GM18870 (cell line): ENCODE data around the gene MARK3.
A peak's percentile ranks its signal among the peaks of the same experiment; 100 is the strongest.

ENCODE experiments used
- ATAC-seq: cut with Tn5 transposase; IDR thresholded peaks from one replicate; pipeline ENCODE4 v1.9.1; 2021; ENCODE audit warnings: moderate library complexity; ENCODE audit not compliant: unreplicated experiment

MARK3 gene

DNA sequence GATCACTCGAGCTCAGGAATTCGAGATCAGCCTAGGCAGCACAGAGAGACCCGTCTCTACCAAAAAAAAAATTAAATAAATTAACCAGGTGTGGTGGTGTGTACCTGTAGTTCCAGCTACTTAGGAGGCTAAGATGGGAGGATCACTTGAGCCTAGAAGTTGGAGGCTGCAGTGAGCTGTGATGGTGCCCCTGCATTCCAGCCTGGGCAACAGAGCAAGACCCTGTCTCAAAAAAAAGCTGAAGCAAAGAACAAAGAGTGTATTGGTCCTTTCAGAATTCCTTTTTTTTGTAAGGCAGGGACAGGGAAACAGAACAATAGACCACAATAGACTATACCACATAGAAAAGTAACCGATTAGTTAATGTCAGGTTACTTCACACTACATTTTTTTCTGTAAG is 47.4 kb downstream of the MARK3 start:
- ATAC-seq = no peak

DNA sequence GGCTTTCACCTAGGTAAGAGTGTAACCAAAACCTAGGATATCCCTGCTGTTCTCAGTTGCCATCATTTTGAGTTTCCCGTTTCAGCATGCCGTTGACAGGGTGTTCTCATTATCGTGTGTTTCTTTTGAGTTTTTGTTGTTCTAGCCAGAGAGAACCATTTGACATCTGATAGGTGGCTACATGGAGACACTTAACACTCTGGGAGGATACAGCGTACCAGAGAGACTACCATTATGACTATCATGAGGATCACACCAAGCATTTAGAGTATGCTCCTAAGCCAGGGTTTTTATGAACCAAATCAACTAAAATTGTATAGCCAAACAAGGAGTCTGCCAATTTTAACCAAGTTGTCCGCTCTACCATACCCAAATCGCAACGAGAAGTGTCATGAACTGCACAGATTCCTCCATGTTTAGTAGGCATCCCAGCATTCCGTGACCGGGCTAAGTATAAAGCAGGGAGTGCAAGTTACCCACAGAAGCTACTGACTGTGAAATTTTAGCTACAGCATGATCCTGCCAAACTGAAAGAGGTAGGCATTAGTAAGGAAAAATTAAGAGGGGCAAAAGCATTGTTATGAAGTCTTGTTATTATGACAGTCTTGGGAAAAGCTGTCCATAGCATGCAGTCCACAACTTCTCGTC is 48.8 kb downstream of the MARK3 start:
- ATAC-seq = no peak

- no peak for ATAC-seq
Measured at GRCh38 chr14:103434868-103435442, 49.7 kb downstream of the MARK3 start.

GRCh38 chr14:103436533-103436932 is 51.3 kb downstream of the MARK3 start:
- ATAC-seq = no peak

DNA sequence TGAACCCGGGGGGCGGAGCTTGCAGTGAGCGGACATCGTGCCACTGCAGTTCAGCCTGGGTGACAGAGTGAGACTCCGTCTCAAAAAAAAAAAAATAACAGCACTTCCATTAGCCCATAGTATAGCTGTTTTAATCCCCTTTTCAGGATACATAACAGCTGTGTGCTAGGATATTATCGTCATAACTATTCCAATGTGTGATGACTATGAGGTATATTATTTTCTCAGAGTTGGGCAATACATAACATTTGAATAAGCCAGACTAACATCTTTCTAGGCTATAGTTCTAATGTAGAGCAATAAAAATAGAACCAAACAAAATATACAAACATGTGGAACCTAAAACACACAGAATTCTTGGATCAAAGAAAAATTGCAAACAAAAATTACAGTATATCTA is 57.1 kb downstream of the MARK3 start:
- no peak for ATAC-seq

GRCh38 chr14:103443111-103443510 is 57.9 kb downstream of the MARK3 start:
- no peak for ATAC-seq

DNA sequence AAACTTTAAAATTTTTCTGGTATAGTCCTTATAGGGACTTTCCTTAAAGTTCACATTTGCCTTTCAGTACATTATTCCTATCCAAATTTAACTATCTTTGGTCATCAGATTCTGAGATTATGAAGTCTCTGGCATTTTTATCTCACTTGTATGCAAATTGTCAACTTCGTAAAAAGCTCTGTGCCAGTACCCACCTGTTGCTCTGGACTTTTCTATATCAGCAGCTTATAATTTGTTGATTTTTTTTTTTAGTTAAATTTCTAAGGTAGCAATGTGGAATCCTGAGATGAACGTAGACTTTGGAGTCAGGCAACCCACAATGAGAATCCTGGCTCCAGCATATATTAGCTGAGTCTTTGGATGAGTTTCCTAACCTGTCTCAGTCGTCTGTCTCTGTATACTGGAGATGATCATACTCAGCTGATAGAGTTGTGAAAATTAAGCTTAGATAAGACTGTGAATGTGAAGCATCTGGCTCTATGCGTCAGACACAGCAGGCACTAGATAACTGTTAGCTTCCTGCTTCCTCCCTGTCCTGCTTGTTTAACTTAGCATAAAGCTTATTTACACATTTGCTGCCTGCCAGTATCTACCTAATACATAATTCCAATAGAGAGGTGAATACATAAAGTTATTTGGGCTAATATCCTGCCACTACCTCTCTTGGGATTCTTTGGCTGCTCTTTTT is 59.8 kb downstream of the MARK3 start:
- no peak for ATAC-seq

- no peak for ATAC-seq
Measured at GRCh38 chr14:103445806-103446205, 60.6 kb downstream of the MARK3 start.

DNA sequence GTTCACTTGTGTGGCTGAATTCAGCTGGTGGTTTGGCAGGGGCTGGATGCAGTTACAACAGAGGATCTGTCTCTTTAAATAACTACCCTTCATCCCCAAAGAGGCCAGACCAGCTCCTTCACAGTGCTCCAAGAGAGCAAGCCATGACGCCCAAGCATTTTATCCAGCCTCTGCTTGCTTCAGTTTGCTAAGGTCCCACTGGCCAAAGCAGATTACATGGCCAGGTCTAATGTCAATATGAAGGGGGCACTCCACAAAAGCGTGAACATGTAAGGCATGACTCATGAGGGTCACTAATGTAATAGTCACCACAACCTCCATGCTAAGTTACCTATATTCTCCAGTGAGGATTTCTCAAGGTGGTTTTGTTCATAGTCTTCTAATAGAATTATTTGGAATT is 62.9 kb downstream of the MARK3 start:
- no peak for ATAC-seq

- no peak for ATAC-seq
Measured at GRCh38 chr14:103449634-103450161, 64.5 kb downstream of the MARK3 start.

- no peak for ATAC-seq
Measured at GRCh38 chr14:103450416-103450815, 65.2 kb downstream of the MARK3 start.

DNA sequence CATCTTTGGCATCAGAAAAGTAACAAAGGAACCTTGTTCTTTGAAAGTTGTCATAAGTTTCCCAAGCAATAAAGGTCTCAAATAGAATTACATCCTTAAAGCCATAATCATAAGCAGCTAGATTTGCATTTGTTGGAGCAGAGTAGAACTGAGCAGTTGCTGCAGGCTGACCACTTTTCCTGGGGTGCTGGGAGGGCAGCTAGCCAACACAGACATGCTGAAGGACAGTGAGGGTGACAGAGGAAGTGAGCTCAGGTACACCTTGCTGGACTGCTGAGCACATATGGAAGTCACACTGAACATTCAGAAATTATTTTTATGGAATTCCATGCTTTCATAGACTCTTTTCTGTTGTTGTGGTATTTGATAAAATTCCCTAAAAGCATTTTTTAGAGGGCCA is 66.2 kb downstream of the MARK3 start:
- ATAC-seq = no peak

GRCh38 chr14:103453791-103454190 is 68.6 kb downstream of the MARK3 start:
- no peak for ATAC-seq

- ATAC-seq = no peak
Measured at GRCh38 chr14:103456167-103456835, 71.1 kb downstream of the MARK3 start.

DNA sequence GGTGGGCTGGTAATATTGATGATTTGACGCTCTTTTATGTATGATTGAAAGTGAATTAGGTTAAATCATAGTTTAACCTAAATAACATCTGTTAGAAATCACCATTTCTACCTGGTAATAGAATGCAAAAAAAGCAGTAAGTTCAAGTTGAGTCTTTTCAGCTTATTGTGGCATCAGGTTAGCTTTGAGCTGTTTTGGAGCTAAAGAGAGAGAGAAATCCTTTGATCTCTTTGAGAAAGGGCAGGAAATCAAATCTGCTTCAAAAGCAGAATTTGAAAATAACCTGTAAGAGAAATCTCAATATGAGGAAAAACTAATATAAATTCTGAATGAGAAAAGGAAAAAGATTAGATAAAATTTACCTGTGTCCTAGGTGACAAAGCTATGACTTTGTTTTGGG is 75.2 kb downstream of the MARK3 start:
- ATAC-seq = no peak

DNA sequence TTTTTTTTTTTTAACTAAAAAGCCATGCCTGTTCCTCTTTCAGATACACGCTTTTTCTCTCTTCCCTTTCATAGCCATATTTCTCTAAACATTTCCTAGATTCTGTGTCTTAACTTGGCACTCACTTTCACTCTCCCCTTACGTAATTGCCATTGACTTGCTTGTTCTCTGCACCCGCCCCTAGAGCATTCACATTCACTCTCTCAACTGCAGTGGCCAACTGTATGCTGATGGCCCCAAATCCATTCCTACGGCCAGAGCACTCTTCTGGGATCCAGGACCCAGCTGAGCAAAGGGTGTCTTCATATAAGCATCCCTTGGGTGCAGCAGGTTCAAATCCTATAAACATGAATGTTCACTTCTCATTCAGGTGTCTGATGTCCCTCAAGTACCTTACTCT is 77.9 kb downstream of the MARK3 start:
- no peak for ATAC-seq

DNA sequence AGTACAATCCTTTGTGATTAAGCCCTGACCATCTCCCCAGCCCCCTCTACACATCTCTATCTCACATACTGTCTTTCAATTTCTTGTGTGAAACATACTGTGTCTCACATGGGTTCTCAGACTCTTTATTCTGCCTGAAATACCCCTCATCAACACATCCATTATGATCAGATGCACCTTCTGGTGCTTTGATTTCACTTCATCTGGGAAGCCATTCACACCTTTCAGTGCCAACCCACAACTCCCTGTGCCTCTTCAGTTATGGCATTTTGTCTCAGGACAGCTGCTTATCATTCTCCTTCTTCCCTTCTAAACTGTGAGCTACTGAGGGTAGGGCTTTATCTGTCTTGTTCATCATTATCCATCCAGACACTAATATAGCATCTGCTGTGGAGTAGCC is 78.6 kb downstream of the MARK3 start:
- no peak for ATAC-seq

DNA sequence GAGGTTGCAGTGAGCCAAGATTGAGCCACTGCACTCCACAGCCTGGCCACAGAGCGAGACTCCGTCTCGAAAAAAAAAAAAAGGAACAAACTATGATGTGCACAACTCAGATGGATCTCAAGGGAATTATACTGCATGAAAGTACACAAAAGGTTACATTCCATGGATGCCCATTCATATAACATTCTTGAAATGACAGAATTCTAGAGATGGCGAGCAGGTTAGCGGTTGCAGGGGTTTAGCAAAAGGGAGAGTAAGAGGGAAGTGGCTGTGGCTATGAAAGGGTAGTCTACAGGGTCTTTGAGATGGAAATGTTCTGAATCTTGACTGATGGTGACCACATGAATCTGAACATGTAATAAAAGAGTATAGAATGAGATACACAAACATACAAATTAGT is 87.7 kb downstream of the MARK3 start:
- ATAC-seq = no peak

GRCh38 chr14:103474893-103475292 is 89.7 kb downstream of the MARK3 start:
- ATAC-seq = no peak

- no peak for ATAC-seq
Measured at GRCh38 chr14:103476065-103476464, 90.8 kb downstream of the MARK3 start.

GRCh38 chr14:103476631-103477030 is 91.4 kb downstream of the MARK3 start:
- no peak for ATAC-seq

DNA sequence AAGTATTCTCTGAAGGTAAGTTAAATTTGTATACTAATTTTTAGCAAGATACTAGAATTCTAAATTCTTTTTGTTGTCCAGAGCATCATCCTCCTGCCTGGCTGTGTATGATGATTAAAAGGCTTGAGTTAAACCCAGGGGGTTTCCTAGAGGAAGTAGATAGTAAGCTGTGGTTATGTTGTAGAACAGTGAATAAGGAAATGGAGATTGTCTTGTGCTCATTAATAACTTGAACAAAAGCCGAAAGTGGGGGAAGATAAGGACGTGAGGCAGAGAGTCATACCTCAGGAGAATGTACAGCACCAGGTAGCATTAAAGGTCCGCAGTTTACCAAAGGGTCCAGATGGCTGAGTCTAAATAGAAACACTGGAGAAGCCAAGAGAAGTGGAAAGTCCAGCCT is 95.4 kb downstream of the MARK3 start:
- ATAC-seq = peak; percentile 77
